Calu3 (cell line): ENCODE measurements around the gene FYB2. TPM values are rescaled to one million over a fixed set of nuclear protein-coding genes. Genes with fewer than 3 reads are reported as not detected.

Experiments
- BruUV-seq: library from RNA; stranded (reverse); fragments of 400-500 nt; replicated peaks from 2 replicates; lab custom pipeline; 2021; lab: Mats Ljungman, UMichigan
- CTCF ChIA-PET: fragments of 300-600 bp; sonication (Branson Sonifier 250); formaldehyde crosslinking; loops from one replicate; lab custom pipeline; 2022; ENCODE audit warnings: antibody characterized with exemption; lab: Charles Lee
- DNase-seq: peaks from one replicate; pipeline ENCODE4 v3.0.0; 2022
- H3K27ac Mint-ChIP-seq: one replicate; pipeline ENCODE4 v1.8.0; 2022; ENCODE audit warnings: mixed read lengths; ENCODE audit not compliant: unreplicated experiment
- H3K27me3 Mint-ChIP-seq: one replicate; pipeline ENCODE4 v1.8.0; 2022; ENCODE audit warnings: mixed read lengths; ENCODE audit not compliant: unreplicated experiment
- H3K36me3 Mint-ChIP-seq: one replicate; pipeline ENCODE4 v1.8.0; 2022; ENCODE audit warnings: mild to moderate bottlenecking, moderate library complexity, mixed read lengths; ENCODE audit not compliant: insufficient read depth, unreplicated experiment
- H3K4me1 Mint-ChIP-seq: one replicate; pipeline ENCODE4 v1.8.0; 2022; ENCODE audit warnings: mild to moderate bottlenecking, low read depth, mixed read lengths; ENCODE audit not compliant: unreplicated experiment
- H3K4me3 Mint-ChIP-seq: one replicate; pipeline ENCODE4 v1.8.0; 2022; ENCODE audit warnings: mild to moderate bottlenecking, low read depth, moderate library complexity, mixed read lengths; ENCODE audit not compliant: unreplicated experiment
- H3K9me3 Mint-ChIP-seq: one replicate; pipeline ENCODE4 v1.8.0; 2022; ENCODE audit warnings: low read depth, mixed read lengths; ENCODE audit not compliant: unreplicated experiment
- intact Hi-C: fragments of 100-400 bp; cut with micrococcal nuclease; formaldehyde crosslinking; loops from one replicate; pipeline ENCODE4 v1.10.0; 2022; ENCODE audit not compliant: unreplicated experiment
- total RNA-seq: library from RNA; stranded (reverse); gene quantifications from 2 replicates; pipeline ENCODE4 v1.2.3, GENCODE V29; 2022
- TF ChIP-seq, protein P1 (sequence below): fragments of 200-600 bp; IDR thresholded peaks from one replicate; pipeline ENCODE4 v1.8.0; 2022; ENCODE audit warnings: antibody characterized with exemption; ENCODE audit not compliant: unreplicated experiment

FYB2 gene
- total RNA-seq, 1 experiment from 2014 or later: not detected

DNA sequence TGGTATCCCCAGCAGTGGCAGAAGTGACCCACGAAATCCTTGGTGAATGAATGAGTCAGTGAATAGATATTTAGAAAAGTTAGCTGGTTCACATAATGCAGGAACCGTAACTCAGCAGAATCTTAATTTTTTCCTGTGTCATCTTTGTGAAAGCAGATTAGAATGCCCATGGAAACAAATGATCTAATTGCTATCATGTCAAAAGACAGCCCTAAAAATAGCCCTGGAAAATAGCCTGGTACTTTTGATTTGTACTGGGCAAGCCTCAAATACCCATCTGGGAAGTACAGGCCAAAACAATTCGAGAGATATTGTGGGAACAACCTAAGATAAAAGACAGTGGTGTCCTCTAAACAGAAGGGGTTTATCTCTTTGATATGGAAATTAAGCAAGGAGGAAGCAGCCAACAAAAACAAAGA is 21.1 kb downstream of the FYB2 start:
- peaks cover 14% of the 10 kb centered on the region for H3K27me3 Mint-ChIP-seq
- no peak overlapping the region for H3K27ac Mint-ChIP-seq
- intact Hi-C loops: no loop called here
- H3K4me1 Mint-ChIP-seq: no peaks in the 10 kb centered on the region
- TF ChIP-seq, protein P1, sequence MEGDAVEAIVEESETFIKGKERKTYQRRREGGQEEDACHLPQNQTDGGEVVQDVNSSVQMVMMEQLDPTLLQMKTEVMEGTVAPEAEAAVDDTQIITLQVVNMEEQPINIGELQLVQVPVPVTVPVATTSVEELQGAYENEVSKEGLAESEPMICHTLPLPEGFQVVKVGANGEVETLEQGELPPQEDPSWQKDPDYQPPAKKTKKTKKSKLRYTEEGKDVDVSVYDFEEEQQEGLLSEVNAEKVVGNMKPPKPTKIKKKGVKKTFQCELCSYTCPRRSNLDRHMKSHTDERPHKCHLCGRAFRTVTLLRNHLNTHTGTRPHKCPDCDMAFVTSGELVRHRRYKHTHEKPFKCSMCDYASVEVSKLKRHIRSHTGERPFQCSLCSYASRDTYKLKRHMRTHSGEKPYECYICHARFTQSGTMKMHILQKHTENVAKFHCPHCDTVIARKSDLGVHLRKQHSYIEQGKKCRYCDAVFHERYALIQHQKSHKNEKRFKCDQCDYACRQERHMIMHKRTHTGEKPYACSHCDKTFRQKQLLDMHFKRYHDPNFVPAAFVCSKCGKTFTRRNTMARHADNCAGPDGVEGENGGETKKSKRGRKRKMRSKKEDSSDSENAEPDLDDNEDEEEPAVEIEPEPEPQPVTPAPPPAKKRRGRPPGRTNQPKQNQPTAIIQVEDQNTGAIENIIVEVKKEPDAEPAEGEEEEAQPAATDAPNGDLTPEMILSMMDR: no peak
- no peaks in the 10 kb centered on the region for H3K36me3 Mint-ChIP-seq
- no TSS peak for BruUV-seq
- no peak overlapping the region for H3K4me3 Mint-ChIP-seq
- DNase-seq: no peak
- CTCF ChIA-PET: no interaction called here
- H3K9me3 Mint-ChIP-seq: no peaks in the 10 kb centered on the region

DNA sequence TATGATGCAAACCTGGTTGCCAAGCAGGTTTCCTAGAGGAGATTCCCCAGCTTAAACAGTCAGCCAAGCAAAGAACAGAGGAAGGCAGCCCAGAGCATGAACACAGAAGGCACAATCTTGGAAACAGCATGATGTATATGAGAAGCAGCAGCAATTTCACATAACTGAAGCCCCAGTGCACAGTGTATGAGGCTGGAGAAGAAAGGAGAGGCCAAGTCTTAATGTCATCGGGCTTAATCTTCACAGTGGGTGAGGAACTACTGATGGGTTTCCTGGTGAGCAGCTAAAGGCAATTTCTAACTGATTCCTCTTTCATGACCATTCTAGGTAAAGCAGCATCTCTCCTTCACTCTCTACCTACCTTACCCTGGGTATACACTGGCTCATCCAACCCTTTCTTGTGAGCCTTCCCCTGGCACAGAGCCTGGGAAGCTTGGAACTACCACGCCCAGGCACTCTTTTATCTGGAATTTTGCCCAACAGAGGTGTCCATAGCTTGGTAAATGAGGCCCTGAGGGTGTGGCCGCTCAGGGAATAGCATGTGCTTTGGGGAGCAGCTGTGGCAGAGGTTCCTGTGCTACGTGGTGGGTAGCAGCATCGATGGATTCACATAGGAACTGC is 22.0 kb downstream of the FYB2 start:
- DNase-seq: no peak
- no peaks in the 10 kb centered on the region for H3K9me3 Mint-ChIP-seq

DNA sequence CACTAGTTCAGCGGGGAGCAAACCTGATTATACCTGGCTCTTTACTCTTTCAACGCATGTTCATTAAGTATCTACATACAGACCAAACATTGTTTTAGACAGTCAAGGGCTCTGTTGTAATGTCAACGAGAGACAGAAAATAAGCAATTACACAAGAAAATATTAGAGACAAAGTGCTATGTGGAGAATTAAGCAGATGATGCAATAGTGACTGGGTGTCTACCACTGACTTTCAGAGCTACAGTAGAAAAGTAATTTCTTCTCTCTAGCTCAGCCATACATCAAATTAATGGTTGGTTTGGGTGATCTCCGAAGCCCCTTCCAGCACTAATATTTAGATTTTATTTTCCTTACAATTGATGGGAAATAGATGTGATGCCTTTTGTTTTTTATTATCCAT is 23.3 kb downstream of the FYB2 start:
- Mint-ChIP-seq H3K4me3 (no peak overlapping the region), H3K36me3 (no peaks in the 10 kb centered on the region), H3K27me3 (peaks cover 14% of the 10 kb centered on the region), H3K9me3 (no peaks in the 10 kb centered on the region), H3K27ac (no peak overlapping the region), H3K4me1 (no peaks in the 10 kb centered on the region)
- CTCF ChIA-PET: interaction anchor here (0.6 kb wide), 1 partner anchor 206 kb away, joined by 3 read pairs; no protein-coding TSS in a partner anchor
- BruUV-seq: no TSS peak
- intact Hi-C loops: no loop called here
- TF ChIP-seq, protein P1: no peak
- DNase-seq: no peak

More for the DNA sequence above, 22.0 kb downstream of the FYB2 start:
- Mint-ChIP-seq H3K27ac (no peak overlapping the region), H3K27me3 (peaks cover 14% of the 10 kb centered on the region), H3K4me1 (no peaks in the 10 kb centered on the region), H3K4me3 (no peak overlapping the region), H3K36me3 (no peaks in the 10 kb centered on the region)
- intact Hi-C loops: no loop called here
- TF ChIP-seq, protein P1: no peak
- CTCF ChIA-PET: interaction anchor here (0.6 kb wide), 1 partner anchor 430 kb away, joined by 3 read pairs; no protein-coding TSS in a partner anchor
- BruUV-seq: no TSS peak

DNA sequence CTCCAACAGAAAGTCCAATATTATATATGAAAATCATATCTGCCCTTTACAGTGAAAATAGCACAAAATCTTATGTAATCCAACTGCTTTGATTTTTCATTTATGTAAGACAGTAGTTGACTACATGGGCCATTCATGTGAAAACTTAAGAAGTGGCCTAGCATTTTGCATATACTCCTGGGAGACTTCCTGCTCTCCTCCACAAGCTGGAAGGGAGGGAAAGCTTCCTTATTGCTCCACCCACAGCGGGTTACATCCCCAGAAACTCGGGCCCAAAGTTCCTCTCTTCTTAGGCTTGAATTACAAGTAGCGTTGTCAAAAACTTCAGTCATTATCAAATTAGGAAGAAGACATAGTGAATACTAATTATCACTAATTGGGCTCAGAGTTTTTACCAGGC is 29.2 kb downstream of the FYB2 start:
- no peaks in the 10 kb centered on the region for H3K36me3 Mint-ChIP-seq
- no peaks in the 10 kb centered on the region for H3K27me3 Mint-ChIP-seq
- TF ChIP-seq, protein P1: no peak
- intact Hi-C loops: no loop called here
- no peak overlapping the region for H3K27ac Mint-ChIP-seq
- no TSS peak for BruUV-seq
- H3K9me3 Mint-ChIP-seq: no peaks in the 10 kb centered on the region
- no peaks in the 10 kb centered on the region for H3K4me1 Mint-ChIP-seq
- no peak overlapping the region for H3K4me3 Mint-ChIP-seq
- CTCF ChIA-PET: no interaction called here
- no peak for DNase-seq
